Fibroblast of upper back skin (primary cell): ENCODE data around the gene CHRM2.

ENCODE experiments used
- DNase-seq: peaks from one replicate; pipeline ENCODE4 v3.0.0-alpha.2; 2013

The CHRM2 gene

GRCh38 chr7:136966825-136967224 lies 98.4 kb downstream of the CHRM2 start:
- no peak for DNase-seq

GRCh38 chr7:136969761-136970160 lies 101.3 kb downstream of the CHRM2 start:
- no peak for DNase-seq

GRCh38 chr7:136971776-136972175 lies 103.3 kb downstream of the CHRM2 start:
- no peak for DNase-seq

- DNase-seq, result no peak
Measured at GRCh38 chr7:136976504-136977251, 108.2 kb downstream of the CHRM2 start.

- DNase-seq, result no peak
Measured at GRCh38 chr7:136993377-136993776, 124.9 kb downstream of the CHRM2 start.

GRCh38 chr7:136997735-136998134 lies 129.3 kb downstream of the CHRM2 start:
- DNase-seq, result no peak

GRCh38 chr7:136998495-136998894 lies 130.0 kb downstream of the CHRM2 start:
- no peak for DNase-seq

GRCh38 chr7:137000621-137001020 lies 132.2 kb downstream of the CHRM2 start:
- DNase-seq, result no peak

GRCh38 chr7:137001041-137001440 lies 132.6 kb downstream of the CHRM2 start:
- DNase-seq, result no peak

GRCh38 chr7:137001478-137001877 lies 133.0 kb downstream of the CHRM2 start:
- no peak for DNase-seq

- DNase-seq, result peak; percentile 54
Measured at GRCh38 chr7:137003086-137003485, 134.6 kb downstream of the CHRM2 start.

GRCh38 chr7:137003566-137003965 lies 135.1 kb downstream of the CHRM2 start:
- DNase-seq, result no peak

GRCh38 chr7:137005873-137006272 lies 137.4 kb downstream of the CHRM2 start:
- no peak for DNase-seq

GRCh38 chr7:137006293-137006692 lies 137.8 kb downstream of the CHRM2 start:
- peak; percentile 40 for DNase-seq

- DNase-seq, result no peak
Measured at GRCh38 chr7:137007001-137007694, 138.7 kb downstream of the CHRM2 start.

GRCh38 chr7:137009404-137009803 lies 141.0 kb downstream of the CHRM2 start:
- DNase-seq, result no peak

- no peak for DNase-seq
Measured at GRCh38 chr7:137015015-137015414, 146.6 kb downstream of the CHRM2 start.

- no peak for DNase-seq
Measured at GRCh38 chr7:137017221-137017620, 148.8 kb downstream of the CHRM2 start.

GRCh38 chr7:137018468-137018867 lies 150.0 kb downstream of the CHRM2 start:
- no peak for DNase-seq

GRCh38 chr7:137020351-137020750 lies 151.9 kb downstream of the CHRM2 start:
- no peak for DNase-seq

- peak; percentile 42 for DNase-seq
Measured at GRCh38 chr7:137025469-137026175, 157.2 kb downstream of the CHRM2 start.

GRCh38 chr7:137026176-137026500 lies 157.7 kb downstream of the CHRM2 start:
- no peak for DNase-seq

- DNase-seq, result no peak
Measured at GRCh38 chr7:137032436-137032835, 164.0 kb downstream of the CHRM2 start.

GRCh38 chr7:137036768-137037167 lies 168.3 kb downstream of the CHRM2 start:
- DNase-seq, result no peak
